Measurements from ENCODE around the gene TENM4.

The TENM4 gene

DNA sequence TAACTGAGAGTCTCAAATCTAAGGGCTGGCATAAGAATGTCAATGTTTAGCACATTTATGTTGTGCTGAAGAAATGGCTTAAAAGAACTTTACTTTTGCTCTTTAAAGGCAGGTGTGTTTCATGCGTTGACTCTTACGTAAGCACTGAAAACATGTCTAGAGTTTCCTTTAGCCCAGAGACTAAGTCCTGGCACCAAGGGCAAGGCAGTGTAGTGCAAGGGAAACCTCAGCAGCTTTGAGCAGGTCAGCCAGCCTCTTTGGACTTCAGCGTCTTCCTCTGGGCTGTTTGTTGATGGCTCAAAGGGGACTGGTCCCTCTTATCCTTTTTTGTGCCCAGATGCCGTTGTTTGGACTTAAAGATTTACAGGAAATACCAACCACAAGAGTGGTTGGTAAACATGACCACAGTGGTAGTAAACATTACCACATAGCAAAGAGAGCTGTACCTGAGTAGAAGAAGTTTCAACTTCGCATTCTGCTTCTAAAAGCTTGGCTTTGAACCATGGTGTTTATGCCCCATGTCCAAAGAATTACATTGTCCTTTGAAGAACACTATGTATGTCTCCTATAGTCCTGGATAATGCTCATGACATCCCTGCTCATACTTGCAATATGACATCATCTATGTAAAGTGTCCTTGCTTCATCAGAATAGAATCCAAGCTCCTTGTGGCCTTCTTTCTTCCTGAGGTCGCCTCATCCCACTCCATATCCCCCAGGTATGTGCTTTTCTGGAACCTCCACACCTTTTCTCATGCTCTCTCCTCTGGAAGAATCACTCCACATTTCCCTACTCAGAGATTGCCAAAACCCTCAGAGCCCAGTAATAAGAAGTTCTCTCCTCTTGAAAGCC lies 23.5 kb downstream of the TENM4 start:
- DNase-seq: no peak

DNA sequence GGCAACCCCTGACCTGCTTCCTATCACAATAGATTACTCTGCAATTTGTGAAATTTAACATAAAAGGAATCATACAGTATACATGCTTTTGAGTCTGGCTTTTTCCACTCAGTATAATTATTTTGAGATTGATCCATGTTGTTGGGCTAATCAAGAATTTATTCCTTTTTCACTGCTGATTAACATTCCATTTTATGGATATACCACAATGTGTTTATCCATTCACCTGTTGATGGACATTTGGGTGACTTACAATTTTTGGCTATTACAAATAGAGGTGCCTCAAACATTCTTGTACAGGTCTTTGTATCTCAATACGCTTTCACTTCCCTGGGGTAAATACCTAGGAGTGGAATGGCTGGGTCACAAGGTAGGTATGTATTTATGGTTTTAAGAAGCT lies 24.9 kb downstream of the TENM4 start:
- no peak for DNase-seq

DNA sequence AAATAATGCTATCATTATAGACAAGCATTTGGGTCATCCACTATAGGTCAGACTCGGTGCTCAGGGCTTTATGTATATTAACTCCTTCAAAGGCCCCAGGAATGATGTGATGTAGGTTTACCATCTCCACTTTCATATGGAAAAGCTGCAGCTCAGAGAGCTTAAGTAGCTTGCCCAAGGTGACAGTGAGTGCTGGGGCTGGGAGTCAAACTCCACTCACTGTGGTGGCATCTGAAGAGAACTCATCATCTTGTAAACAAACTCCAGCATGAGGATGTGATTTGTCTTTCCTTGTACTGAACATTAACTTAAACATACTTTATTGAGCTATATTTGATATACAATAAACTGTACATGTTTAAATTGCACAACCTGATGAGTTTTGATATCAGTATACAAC lies 25.4 kb downstream of the TENM4 start:
- no peak for DNase-seq

DNA sequence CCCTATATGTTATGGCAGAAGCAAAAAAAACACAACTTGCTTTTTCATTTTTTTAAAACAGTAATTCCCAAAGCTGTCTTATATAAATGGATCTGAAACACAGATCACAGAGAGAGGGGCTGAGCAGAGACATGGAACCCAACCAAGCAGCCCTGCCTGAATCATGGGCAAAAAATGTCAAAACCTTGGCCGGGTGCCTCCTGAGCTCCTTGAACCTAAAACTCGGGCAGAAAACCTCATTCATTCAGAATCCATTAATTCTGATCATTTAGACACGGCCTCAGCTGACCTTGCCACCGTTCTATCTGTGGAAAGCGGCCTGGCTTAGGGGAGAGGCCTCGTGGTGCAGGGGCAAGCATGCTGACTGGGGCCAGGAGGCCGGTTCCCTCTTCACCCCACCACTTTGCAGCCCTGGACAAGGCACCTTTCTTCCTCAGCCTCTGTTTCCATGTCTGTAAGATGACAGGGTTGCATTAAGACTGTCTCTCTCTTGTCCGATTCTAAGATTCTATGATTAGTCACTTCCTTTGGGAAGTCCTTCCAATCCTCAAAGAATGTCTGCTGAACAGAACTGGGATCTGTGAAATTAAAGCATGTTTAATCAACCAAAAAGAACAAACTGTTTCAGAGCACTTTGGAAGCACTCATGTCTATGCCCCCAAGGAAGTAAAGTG lies 26.0 kb downstream of the TENM4 start:
- no peak for DNase-seq

DNA sequence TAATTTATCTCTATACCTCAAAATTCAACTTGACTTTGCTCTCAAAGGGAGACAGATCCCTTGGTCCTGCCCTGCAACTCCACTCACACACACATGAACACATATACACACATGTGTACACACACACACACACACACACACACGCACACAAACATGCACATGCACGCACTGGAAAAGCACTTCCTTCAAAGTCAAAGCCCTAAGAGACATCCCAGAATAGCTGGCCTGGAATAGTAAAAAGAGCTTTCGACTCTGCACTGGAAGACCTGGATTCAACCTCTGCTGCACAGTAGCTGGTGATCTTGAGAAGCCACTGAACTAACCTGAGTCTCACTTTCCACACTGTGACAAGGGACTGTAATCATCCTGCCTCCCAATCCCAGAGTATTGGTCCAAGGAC lies 26.8 kb downstream of the TENM4 start:
- DNase-seq: no peak

DNA sequence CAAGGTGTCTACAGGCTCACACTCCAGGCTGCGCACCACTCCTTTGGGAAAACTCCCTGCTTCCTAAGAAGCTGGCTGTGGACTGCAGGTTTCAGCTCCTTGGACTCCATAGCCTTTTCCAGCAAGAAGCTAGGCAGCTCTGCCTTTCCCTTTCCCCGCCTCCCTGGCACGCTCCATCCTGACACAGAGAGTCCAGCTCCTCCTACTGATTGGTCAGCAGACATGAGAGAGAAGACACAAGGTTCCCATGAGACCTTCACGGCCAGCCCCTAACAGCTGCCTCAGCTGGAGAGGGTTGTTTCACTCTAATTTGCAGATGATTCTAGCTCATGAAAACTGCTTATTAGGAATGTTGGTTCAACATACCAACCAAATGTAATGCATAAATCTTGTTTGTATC lies 27.6 kb downstream of the TENM4 start:
- DNase-seq: no peak

DNA sequence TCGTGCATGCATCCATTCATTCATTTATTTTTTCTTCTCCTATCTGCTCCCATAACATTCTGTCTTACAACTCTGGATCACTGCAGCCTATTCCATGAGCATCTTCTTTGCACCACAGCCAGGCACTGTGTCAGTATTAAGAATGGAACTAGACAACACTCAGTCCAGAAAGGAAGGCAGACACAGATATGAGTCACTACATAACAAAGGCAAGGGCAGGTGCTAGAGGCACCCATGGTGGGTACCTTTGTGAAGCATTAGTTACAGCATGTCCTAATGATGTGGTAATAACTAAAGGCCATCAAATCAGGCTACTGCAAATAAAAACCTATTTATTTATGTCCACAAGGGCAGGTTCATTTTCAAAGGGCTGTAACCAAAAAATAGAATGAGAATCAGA lies 28.1 kb downstream of the TENM4 start:
- DNase-seq: no peak

DNA sequence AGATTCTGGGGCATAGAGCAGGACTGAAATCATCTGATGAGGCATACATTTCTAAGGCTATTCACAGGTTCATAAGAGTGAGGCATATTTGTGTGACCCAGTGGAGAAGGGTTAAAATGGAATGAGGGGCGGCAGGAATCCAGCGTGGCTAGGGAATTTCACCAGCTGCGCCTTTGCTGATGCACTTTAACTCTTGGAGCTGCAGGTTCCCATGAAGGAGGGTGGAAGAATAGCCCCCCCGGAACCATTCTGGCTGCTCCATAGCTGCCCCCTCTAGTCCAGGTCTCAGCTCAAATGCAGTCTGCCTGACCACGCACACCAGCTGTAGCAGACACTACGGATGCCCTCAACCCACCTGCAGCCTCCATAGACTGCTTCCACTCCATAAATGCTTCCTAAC lies 31.5 kb downstream of the TENM4 start:
- no peak for DNase-seq

DNA sequence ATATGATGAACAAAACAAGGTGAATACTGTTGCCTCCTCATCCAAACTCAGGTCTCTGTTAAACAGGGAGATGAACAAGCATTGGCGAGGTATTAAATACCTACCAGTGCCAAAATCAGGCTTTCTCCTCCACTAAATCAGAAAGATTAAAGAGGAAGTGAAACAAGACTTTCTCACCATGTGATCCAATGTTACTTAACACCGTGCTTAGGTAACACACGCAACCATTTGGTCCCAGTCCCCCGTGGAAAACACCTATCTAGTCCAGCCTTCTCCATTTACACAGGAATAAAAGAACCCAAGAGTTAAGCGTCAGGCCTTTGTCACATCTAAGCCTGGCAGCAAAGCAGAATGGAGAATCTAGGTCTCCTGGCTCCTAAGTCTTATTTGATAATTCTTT lies 34.5 kb downstream of the TENM4 start:
- DNase-seq: no peak

DNA sequence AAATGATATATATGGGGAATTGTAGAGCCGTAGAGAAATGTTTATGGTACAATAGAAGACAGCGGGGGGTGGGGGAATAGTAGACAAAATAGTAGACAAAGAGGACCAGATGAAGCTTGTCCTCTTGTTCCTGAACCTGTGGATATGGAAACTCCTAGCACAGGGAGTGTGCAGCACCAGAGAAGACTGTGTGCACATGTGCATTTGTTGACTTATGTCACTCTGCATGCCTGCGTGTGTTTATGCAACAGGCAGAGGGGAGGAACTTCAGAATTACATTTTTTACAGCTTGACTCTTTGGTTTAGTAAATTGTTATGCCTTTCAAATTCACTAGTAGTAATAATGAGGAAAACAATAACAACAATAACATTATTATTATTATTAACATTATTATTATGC lies 36.0 kb downstream of the TENM4 start:
- no peak for DNase-seq

DNA sequence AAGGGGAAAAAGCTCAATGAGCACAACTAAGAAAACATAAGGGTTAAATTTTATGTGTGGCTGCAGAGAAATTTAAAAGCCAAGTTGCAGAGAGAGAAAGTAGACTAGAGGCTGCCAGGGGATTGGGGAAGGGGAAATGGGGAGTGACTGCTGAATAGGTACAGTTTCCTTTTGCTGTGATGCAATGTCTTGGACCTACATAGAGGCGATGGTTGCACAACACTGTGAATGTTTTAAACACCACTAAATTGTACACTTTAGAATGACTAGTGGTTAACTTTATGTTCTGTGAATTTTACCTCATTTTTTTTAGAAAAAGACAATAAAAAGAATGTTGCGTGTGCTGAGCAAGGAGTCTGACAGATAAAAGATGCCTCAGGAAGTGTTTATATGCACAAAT lies 36.5 kb downstream of the TENM4 start:
- DNase-seq: no peak

DNA sequence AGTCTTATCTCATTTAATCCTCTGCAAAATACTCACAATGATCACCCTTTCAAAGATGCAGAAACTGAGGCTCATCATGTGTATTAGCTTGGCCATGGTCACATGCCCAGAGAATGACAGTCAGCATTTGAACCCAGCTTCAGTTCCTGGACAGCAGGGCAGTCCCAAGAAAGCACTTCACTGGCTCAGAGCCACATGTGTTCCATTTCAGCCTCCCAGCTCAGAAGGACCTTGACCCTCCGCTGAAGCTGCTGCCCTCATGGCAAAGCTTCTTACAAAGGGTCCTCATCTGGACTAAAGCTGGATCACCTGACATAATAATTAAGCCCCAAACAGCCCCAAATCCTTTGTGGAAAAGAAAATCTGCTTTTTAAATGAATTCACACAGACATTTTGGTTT lies 37.0 kb downstream of the TENM4 start:
- no peak for DNase-seq

DNA sequence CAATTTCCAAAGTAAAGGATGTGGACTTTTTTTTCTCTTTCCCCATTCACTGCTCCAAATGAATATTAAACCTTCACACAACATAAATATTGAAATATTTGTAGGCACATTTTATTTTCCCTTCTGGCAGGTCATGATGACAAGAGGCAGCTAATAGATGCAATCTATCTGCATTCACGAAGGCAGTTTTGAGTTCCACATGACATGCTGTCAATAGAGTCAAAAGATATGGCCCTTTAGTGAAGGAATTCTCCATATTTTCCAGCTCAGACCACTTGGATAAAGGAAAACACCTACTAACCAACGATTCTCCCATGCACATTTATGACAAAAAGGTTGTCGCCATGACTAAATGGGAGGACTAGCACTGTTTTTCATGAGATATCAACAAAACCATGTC lies 37.9 kb downstream of the TENM4 start:
- DNase-seq: no peak

DNA sequence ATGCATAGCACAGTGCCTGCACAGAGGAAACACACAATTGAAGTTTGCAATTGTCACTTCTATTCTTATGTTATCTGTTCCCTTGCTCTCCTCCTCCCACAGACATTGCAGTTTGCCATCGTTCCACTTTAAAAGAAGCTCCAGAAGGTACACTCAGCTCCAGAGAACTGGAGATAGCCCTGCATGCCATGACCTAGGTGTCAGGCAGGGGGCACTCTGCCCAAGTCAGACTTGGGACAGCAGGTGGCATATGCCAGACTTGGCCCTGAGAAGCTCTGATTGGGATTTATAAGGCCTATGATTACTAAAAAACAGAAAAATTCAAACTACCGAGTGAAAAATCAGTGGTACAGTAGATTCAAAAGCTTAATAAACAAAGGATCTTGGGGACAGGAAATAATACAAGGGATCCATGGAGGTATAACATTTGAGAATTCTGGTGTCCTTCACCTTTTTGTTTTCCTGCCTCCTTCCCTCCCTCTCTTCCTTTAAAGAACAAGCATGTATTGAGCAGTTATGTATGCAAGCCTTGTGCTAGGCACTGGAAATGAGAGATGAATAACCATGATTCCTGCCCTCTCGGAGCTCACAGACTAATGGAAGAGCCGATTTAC lies 40.0 kb downstream of the TENM4 start:
- no peak for DNase-seq

DNA sequence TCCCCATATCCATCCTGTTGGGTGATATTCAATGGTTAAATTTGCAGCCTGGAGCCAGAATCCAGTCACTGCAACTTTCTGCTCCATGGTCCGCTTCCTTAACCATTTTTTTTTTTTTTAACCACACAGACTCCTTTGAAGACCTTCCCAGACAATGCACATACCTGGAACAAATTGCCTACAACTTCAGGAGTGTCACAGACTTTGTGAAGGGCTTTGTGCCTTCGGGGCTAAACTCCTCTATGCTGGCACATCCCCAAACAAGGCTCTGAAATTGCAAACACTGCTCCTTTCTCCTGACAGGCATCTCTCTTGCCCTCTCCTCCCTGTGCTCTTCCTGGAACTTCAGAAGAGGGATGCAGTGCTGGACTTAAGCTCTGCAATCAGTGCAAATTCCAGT lies 40.6 kb downstream of the TENM4 start:
- DNase-seq: no peak

DNA sequence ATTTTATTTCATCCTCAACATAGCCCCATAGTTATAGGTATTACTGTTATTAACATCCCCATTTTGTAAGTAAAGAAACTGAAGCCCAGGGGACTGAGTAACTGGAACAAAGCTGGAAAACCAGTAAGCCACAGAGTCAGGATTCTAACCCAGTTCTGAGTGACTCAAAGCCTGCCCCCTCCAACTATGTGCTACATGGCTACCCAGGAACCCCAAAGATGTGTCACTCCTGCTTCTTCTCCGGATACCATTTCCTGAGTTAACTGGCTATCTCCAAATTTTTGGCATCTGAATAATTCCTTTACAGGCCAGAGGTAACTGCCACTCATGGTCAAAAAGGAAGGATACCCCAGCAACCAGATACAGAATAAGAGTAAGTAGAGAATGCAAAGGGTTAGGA lies 43.6 kb downstream of the TENM4 start:
- no peak for DNase-seq

DNA sequence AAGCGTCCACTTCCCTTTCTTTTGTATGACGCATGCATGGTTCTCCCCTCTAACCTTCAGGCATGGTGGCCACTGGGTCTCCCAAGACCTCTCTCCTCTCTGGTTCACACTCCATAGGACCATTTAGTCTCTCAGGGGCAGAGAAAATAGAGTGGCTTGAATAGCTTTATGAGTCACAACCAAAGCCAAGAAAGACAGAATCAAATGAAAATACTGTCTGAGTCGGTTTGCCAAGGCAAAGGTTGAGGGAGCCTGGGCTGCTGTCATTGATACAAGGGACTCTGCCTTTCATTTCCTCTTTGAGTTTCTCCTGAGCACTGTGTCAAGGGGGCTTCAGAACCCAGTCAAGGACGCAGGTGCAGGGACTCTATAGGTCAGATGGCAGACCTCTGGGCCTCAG lies 44.2 kb downstream of the TENM4 start:
- no peak for DNase-seq

DNA sequence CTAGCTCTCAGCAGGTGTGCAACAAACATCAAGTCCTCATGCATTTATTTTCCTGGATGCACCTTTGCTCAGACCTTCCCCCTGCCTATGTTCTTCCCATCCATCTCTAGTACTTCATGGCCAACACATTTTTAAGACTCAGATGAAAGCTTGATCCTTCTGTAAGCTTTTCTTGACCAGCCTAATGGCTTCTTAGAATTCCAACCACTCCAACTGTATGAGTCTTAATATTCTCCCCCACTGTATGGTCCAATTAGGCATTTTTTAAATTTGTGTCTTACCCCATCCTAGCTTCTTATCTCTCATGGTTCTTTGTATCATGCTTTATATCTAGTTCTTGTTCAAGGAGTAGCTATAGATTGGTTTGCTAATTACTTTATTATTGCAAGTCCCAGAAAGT lies 44.8 kb downstream of the TENM4 start:
- DNase-seq: no peak

DNA sequence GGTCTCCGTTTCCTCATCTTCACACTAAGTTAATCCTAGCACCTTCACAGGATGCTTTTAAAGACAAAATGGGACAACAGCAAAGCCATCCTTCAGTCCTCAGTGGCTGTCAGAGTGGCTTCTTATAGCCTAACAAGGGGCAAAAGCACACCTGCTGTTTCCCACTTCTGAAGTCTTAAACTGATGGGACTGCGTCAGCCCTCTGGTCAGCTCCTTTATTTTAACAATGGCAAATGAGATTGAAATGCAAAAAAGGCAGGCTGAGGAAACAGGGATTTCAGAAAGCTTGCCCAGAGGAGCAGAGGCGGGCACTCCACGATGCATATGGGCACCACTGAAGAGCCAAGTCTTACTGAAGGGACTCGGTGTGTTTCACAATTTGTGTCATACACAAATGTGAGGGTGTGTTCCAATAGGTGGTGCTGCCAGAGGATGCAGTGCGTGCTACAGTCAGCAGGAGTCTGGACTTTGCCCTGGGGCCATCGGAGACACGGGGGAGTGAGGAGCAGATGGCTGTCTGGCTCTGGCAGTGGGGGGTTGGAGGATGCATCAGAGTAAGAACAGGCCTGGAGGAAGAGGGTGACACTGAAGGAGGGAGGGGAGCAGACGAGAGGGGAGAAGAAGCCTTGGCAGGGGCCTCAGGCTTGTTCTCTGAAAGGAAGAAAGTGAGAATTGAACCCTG lies 47.3 kb downstream of the TENM4 start:
- DNase-seq: no peak

DNA sequence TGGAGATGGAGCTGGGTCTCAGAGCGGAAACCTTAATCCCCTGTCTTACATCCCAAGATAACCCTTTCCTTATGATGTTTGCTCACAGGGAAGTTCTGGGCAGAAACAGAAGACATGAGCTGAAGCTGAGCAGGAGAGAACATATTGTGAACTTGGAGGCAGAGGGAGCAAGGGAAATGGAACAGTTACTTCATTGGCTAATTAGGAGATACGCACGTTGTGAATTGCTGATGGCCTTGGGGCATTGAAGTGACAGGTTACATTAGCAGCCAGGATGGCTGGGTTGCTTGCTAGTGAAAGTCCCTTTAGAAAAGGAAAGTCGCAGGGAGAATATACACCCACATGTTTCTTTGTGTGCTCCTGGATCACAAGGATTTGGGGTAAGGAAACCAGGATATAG lies 48.7 kb downstream of the TENM4 start:
- DNase-seq: no peak

DNA sequence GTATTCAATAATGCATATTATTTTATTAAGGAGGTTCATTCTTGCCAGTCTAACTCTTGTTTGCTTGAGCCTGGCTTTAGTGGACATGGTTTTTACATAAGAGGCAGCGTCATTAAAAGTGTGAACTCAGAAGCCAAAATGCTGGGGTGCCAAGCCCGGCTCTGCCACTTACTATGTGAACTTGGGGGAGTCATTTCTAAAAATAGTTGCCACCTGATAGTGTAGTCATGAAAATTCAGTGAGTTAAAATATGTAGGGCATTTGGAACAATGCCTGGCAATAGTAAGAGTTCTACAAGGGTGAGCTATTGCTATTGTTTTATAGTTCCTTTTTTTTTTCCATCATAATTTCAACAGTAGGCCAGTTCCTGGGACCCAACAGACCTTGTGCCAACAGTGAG lies 49.9 kb downstream of the TENM4 start:
- no peak for DNase-seq

DNA sequence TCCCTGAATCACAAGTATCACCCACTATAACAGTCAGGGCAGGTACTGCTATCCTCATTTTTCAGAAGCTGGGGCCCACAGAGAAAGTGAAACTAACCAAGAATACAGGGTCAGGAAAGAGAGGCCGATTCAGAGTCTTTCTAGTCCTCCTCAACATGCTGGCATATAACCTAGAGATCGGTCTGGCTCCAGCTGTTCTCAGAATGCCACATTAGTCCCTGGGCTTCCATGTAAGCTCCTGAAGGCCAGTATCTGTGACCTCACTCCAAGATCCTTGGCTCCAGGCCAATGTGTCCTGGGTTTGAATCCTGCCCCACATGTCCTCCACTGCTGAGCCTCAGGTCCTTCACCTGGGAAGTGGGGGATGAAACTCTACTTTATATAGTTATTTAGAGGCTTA lies 50.4 kb downstream of the TENM4 start:
- no peak for DNase-seq

DNA sequence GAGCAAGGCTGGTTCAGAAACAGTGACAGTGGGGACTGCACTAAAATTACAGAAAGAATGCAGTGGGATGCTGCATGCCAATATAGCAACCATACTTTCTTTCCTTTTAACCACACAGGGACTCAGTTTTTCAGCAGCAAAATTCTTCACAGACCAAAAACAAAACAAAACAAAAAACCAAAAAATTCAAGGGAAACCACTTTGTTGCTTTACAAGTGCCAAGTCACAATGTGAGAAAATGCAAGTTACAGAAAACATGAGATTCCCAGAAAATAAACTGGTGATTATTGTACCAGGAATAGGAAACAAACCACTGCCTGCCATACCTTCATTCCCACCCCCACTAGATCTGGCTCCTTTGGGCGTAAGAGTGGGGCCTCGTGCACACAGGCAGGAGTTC lies 52.6 kb downstream of the TENM4 start:
- DNase-seq: no peak

DNA sequence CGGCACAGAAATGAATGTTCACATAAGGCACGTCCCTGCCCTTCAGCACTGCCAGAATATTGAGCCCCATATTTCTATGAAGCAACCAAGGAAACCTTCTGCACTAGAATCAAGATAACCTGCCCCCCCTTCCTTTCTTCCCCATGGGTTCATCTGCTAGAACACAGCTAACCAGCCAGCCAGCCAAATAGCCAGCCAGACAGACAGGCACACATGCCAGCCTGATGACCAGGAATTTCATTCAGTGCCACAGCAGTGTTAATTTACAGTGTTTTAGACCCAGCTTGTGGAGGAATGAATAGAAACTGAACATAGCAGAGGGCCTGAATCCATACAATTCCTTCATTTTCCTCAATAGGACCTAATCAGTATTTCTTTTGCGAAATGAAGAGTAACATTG lies 57.0 kb downstream of the TENM4 start:
- no peak for DNase-seq
